ENCODE measurements around the gene CMPK1.

The CMPK1 gene

DNA sequence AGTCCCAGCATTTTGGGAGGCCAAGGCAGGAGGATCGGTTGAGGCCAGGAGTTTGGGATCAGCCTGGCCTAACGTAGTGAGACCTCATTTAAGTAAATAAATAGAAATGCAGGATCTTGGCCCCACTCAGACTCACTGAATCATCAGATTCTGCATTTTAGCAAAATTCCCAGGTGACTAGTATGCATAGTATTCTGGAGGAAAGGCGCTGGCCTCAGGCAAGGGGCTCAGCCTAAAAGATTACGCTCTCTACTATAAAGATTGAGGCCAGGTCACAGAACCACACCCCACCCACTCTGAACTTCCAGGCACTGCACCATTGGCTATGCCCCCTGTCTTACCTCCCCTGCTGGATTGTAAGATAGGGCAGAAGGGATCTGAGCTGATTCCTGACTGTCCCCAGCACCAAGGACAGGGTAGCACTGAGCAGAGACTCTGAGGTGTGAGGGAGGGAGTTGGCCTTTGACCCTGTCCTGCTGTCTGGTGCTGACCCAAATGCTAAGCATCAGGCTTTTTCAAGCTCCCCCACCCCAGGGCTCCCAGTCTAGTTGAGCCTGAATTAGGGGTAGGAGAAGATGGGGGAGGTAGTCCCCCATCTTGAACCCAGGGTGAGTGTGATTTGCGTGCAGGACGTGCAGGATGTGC is 85.2 kb downstream of the CMPK1 start (continued):
- TF ChIP-seq, protein P1, sequence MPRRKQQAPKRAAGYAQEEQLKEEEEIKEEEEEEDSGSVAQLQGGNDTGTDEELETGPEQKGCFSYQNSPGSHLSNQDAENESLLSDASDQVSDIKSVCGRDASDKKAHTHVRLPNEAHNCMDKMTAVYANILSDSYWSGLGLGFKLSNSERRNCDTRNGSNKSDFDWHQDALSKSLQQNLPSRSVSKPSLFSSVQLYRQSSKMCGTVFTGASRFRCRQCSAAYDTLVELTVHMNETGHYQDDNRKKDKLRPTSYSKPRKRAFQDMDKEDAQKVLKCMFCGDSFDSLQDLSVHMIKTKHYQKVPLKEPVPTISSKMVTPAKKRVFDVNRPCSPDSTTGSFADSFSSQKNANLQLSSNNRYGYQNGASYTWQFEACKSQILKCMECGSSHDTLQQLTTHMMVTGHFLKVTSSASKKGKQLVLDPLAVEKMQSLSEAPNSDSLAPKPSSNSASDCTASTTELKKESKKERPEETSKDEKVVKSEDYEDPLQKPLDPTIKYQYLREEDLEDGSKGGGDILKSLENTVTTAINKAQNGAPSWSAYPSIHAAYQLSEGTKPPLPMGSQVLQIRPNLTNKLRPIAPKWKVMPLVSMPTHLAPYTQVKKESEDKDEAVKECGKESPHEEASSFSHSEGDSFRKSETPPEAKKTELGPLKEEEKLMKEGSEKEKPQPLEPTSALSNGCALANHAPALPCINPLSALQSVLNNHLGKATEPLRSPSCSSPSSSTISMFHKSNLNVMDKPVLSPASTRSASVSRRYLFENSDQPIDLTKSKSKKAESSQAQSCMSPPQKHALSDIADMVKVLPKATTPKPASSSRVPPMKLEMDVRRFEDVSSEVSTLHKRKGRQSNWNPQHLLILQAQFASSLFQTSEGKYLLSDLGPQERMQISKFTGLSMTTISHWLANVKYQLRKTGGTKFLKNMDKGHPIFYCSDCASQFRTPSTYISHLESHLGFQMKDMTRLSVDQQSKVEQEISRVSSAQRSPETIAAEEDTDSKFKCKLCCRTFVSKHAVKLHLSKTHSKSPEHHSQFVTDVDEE (CRISPR knock-in tag; IDR thresholded peaks at IDR 0.05) = no peak
- TF ChIP-seq ZNF70 (CRISPR knock-in tag; IDR thresholded peaks at IDR 0.05) = no peak

DNA sequence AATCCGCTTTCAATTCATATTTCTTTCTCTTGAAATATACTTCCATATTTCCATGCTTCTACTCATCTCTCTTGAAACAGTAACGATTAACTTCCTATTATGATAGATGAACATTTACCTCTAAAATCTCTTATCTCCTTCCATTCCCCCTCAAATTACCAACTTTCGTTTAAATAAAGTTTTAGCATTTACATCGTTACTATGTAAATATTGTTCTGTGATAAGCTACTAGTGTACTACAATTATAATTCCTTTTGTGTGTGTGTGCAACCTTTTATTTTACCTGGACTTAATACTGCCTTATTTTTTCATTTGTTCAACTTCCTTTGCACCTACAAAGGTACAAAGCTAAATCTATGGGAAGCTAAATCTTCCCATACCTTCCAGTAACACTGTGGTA is 87.0 kb downstream of the CMPK1 start:
- ATAC-seq = no peak
- TF ChIP-seq PPARA (CRISPR knock-in tag; IDR thresholded peaks at IDR 0.05; ENCODE audit: borderline replicate concordance) = no peak
- no peak for TF ChIP-seq ARNTL (CRISPR knock-in tag; IDR thresholded peaks at IDR 0.05; ENCODE audit: borderline replicate concordance, low read depth)
- no peak for TF ChIP-seq TOX (CRISPR knock-in tag; IDR thresholded peaks at IDR 0.05; ENCODE audit: borderline replicate concordance)
- no peak for TF ChIP-seq OSR1 (CRISPR knock-in tag; IDR thresholded peaks at IDR 0.05)
- no peak for TF ChIP-seq ZFP3 (CRISPR knock-in tag; IDR thresholded peaks at IDR 0.05)
- no peak for TF ChIP-seq ESRRG (CRISPR knock-in tag; IDR thresholded peaks at IDR 0.05)
- TF ChIP-seq, protein P2, sequence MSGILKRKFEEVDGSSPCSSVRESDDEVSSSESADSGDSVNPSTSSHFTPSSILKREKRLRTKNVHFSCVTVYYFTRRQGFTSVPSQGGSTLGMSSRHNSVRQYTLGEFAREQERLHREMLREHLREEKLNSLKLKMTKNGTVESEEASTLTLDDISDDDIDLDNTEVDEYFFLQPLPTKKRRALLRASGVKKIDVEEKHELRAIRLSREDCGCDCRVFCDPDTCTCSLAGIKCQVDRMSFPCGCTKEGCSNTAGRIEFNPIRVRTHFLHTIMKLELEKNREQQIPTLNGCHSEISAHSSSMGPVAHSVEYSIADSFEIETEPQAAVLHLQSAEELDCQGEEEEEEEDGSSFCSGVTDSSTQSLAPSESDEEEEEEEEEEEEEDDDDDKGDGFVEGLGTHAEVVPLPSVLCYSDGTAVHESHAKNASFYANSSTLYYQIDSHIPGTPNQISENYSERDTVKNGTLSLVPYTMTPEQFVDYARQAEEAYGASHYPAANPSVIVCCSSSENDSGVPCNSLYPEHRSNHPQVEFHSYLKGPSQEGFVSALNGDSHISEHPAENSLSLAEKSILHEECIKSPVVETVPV (CRISPR knock-in tag; IDR thresholded peaks at IDR 0.05) = no peak

- no peak for ATAC-seq
- no peak for TF ChIP-seq GLIS3 (CRISPR knock-in tag; IDR thresholded peaks at IDR 0.05)
- TF ChIP-seq, protein P3, sequence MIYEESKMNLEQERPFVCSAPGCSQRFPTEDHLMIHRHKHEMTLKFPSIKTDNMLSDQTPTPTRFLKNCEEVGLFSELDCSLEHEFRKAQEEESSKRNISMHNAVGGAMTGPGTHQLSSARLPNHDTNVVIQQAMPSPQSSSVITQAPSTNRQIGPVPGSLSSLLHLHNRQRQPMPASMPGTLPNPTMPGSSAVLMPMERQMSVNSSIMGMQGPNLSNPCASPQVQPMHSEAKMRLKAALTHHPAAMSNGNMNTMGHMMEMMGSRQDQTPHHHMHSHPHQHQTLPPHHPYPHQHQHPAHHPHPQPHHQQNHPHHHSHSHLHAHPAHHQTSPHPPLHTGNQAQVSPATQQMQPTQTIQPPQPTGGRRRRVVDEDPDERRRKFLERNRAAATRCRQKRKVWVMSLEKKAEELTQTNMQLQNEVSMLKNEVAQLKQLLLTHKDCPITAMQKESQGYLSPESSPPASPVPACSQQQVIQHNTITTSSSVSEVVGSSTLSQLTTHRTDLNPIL (CRISPR knock-in tag; IDR thresholded peaks at IDR 0.05; ENCODE audit: low read depth) = no peak
- TF ChIP-seq ZNF8 (CRISPR knock-in tag; IDR thresholded peaks at IDR 0.05) = no peak
- no peak for TF ChIP-seq ZNF70 (CRISPR knock-in tag; IDR thresholded peaks at IDR 0.05)
- no peak for TF ChIP-seq PATZ1 (CRISPR knock-in tag; IDR thresholded peaks at IDR 0.05; ENCODE audit: borderline replicate concordance)
- TF ChIP-seq, protein P1 (CRISPR knock-in tag; IDR thresholded peaks at IDR 0.05) = no peak
- TF ChIP-seq ZC3H10 (CRISPR knock-in tag; IDR thresholded peaks at IDR 0.05) = no peak
- TF ChIP-seq, protein P2 (CRISPR knock-in tag; IDR thresholded peaks at IDR 0.05) = no peak
- no peak for TF ChIP-seq OSR1 (CRISPR knock-in tag; IDR thresholded peaks at IDR 0.05)
- no peak for TF ChIP-seq RARB (CRISPR knock-in tag; IDR thresholded peaks at IDR 0.05)
- TF ChIP-seq ISL1 (CRISPR knock-in tag; IDR thresholded peaks at IDR 0.05) = no peak
- TF ChIP-seq SNAI2 (CRISPR knock-in tag; IDR thresholded peaks at IDR 0.05) = no peak
- TF ChIP-seq ZFP30 (CRISPR knock-in tag; IDR thresholded peaks at IDR 0.05) = no peak
- TF ChIP-seq ZNF565 (CRISPR knock-in tag; conservative IDR thresholded peaks at IDR 0.05; ENCODE audit: low read depth) = no peak
- no peak for TF ChIP-seq ZFP3 (CRISPR knock-in tag; IDR thresholded peaks at IDR 0.05)
- TF ChIP-seq POU6F1 (CRISPR knock-in tag; IDR thresholded peaks at IDR 0.05; ENCODE audit: borderline replicate concordance, low read depth) = no peak
- no peak for TF ChIP-seq BACH2 (CRISPR knock-in tag; IDR thresholded peaks at IDR 0.05; ENCODE audit: borderline replicate concordance)
- no peak for TF ChIP-seq TOX (CRISPR knock-in tag; IDR thresholded peaks at IDR 0.05; ENCODE audit: borderline replicate concordance)
Observed at GRCh38 chr1:47423872-47424271, 90.3 kb downstream of the CMPK1 start.
